Gastroesophageal sphincter (tissue), 4 donors: ENCODE measurements around the gene CD300E. TPM values are rescaled to one million over a fixed set of nuclear protein-coding genes. Genes with fewer than 3 reads are reported as not detected.
"Not testable (repeated sequence)": the region's sequence is repeated elsewhere in the genome, so short reads cannot be mapped to it uniquely, and the experiment has no call there.

Experiments
- ATAC-seq: fragments of 150-250 bp; one replicate; pipeline ENCODE4 v1.9.1; 2016; ENCODE audit warnings: mild to moderate bottlenecking, moderate library complexity
- H3K27ac ChIP-seq, 4 donors: fragments of 200-600 bp; sonication (generic) in 3 of 4; 1 replicate in 3 of 4; 2 replicates in 1 of 4; pipeline ENCODE4 v1.5.1; 2016 to 2019
- H3K27me3 ChIP-seq: fragments of 200-600 bp; sonication (generic); one replicate; pipeline ENCODE4 v1.5.1; 2019
- H3K36me3 ChIP-seq, 2 donors: fragments of 200-600 bp; sonication (generic); one replicate each; pipeline ENCODE4 v1.5.1; 2019; ENCODE audit warnings: control low read depth in 1 of 2
- H3K4me1 ChIP-seq, 3 donors: fragments of 200-600 bp; sonication (generic); 1 replicate in 2 of 3; 2 replicates in 1 of 3; pipeline ENCODE4 v1.5.1; 2016 to 2019; ENCODE audit warnings: control low read depth in 2 of 3
- H3K4me3 ChIP-seq, 2 donors: fragments of 200-600 bp; sonication (generic); one replicate each; pipeline ENCODE4 v1.5.1; 2019; ENCODE audit warnings: mild to moderate bottlenecking in 1 of 2, moderate library complexity in 1 of 2
- H3K9me3 ChIP-seq, 3 donors: fragments of 200-600 bp; sonication (generic); one replicate each; pipeline ENCODE4 v1.5.1; 2017 to 2019; ENCODE audit warnings: control low read depth in 2 of 3
- CTCF ChIP-seq, 4 experiments: fragments of 200-600 bp in 2 of 4; fragments of 450-650 bp in 2 of 4; sonication (generic) in 1 of 4; IDR thresholded peaks; one replicate each; pipeline ENCODE4 v1.5.1; 2017 to 2019; ENCODE audit warnings: antibody characterized with exemption in 4 of 4, mild to moderate bottlenecking in 2 of 4, moderate library complexity in 2 of 4
- EP300 ChIP-seq: sonication (generic); formaldehyde crosslinking; IDR thresholded peaks from one replicate; pipeline ENCODE4 v1.6.1; 2017; ENCODE audit warnings: antibody characterized with exemption, mild to moderate bottlenecking
- POLR2A ChIP-seq, 2 donors: fragments of 450-650 bp; IDR thresholded peaks; one replicate each; pipeline ENCODE4 v1.6.1; 2017; ENCODE audit warnings: antibody characterized with exemption in 2 of 2, mild to moderate bottlenecking in 2 of 2, moderate library complexity in 1 of 2
- POLR2AphosphoS5 ChIP-seq: sonication (generic); formaldehyde crosslinking; IDR thresholded peaks from one replicate; pipeline ENCODE4 v1.6.1; 2017; ENCODE audit warnings: antibody characterized with exemption
- WGBS, 2 donors: methylation state at CpG; one replicate each; pipeline ENCODE4 v1.1.5; 2018; ENCODE audit warnings: low coverage in 1 of 2; 5-methylcytosine and 5-hydroxymethylcytosine counted together
- total RNA-seq, 4 donors: library from RNA; depleted of rRNA; stranded (reverse); fragments of >200 nt; gene quantifications; one replicate each; pipeline ENCODE4 v1.1.0, GENCODE V29; 2016

CD300E gene
- total RNA-seq, 4 donors from 2014 or later: 0.16 to 3.9 (median 0.41) TPM

- H3K9me3 ChIP-seq: no peaks in the 10 kb centered on the region
- peaks cover 15% of the 10 kb centered on the region for H3K27me3 ChIP-seq
- TF ChIP-seq POLR2A (IDR thresholded peaks at IDR 0.05) (no peak), POLR2AphosphoS5 (no peak), EP300 (no peak), CTCF (IDR thresholded peaks at IDR 0.05) (no peak)
- no peak overlapping the region for H3K4me3 ChIP-seq
- no peak for ATAC-seq
- no peaks in the 10 kb centered on the region for H3K4me1 ChIP-seq
- no peak overlapping the region for H3K27ac ChIP-seq
- WGBS, 2 donors: 75% methylated on average over 7 of the region's 9 CpGs; no CpG with 5 or more reads in 1 of the 2 donors
- H3K36me3 ChIP-seq: no peaks in the 10 kb centered on the region
These were observed 44.6 kb downstream of the CD300E start for GRCh38 chr17:74578979-74579378.

- no peak overlapping the region for H3K4me3 ChIP-seq
- peaks cover 36% of the 10 kb centered on the region for H3K27me3 ChIP-seq
- no peak overlapping the region for H3K27ac ChIP-seq
- no peak for ATAC-seq
- no peaks in the 10 kb centered on the region for H3K4me1 ChIP-seq
- TF ChIP-seq EP300: no peak
- TF ChIP-seq POLR2AphosphoS5: no peak
- TF ChIP-seq POLR2A (IDR thresholded peaks at IDR 0.05): no peak
- TF ChIP-seq CTCF (IDR thresholded peaks at IDR 0.05): no peak
- peaks cover 0 to 8% (median 0%) of the 10 kb centered on the region in 3 donors for H3K9me3 ChIP-seq
- WGBS, 2 donors: 64 to 78% methylated on average over 5 of the region's 5 CpGs
- no peaks in the 10 kb centered on the region for H3K36me3 ChIP-seq
These were observed 48.9 kb downstream of the CD300E start for GRCh38 chr17:74574489-74575142.

GRCh38 chr17:74573635-74574034 is 49.9 kb downstream of the CD300E start:
- not testable (repeated sequence) for ATAC-seq, H3K9me3 ChIP-seq, H3K4me3 ChIP-seq, H3K4me1 ChIP-seq, H3K36me3 ChIP-seq, H3K27ac ChIP-seq
- peaks cover 32% of the 10 kb centered on the region for H3K27me3 ChIP-seq

GRCh38 chr17:74573169-74573568 is 50.4 kb downstream of the CD300E start:
- Histone ChIP-seq H3K36me3 (no peaks in the 10 kb centered on the region), H3K27ac (no peak overlapping the region), H3K4me1 (no peaks in the 10 kb centered on the region), H3K4me3 (no peak overlapping the region), H3K9me3 (peaks cover 0 to 8% (median 0%) of the 10 kb centered on the region in 3 donors), H3K27me3 (peaks cover 32% of the 10 kb centered on the region)
- WGBS, 2 donors: 20 to 100% methylated on average over 1 of the region's 3 CpGs
- no peak for TF ChIP-seq POLR2AphosphoS5
- no peak for TF ChIP-seq CTCF (IDR thresholded peaks at IDR 0.05)
- TF ChIP-seq EP300: no peak
- TF ChIP-seq POLR2A (IDR thresholded peaks at IDR 0.05): no peak
- ATAC-seq: no peak

GRCh38 chr17:74571621-74572270 is 51.8 kb downstream of the CD300E start:
- H3K9me3 ChIP-seq: peaks cover 0 to 8% (median 0%) of the 10 kb centered on the region in 3 donors
- H3K36me3 ChIP-seq: no peaks in the 10 kb centered on the region
- TF ChIP-seq POLR2A (IDR thresholded peaks at IDR 0.05) (no peak), CTCF (IDR thresholded peaks at IDR 0.05) (no peak), POLR2AphosphoS5 (no peak), EP300 (no peak)
- ATAC-seq: no peak
- WGBS, 2 donors: 79% methylated on average over 4 of the region's 4 CpGs; no CpG with 5 or more reads in 1 of the 2 donors
- H3K4me3 ChIP-seq: no peak overlapping the region
- H3K4me1 ChIP-seq: no peaks in the 10 kb centered on the region
- H3K27ac ChIP-seq: no peak overlapping the region
- H3K27me3 ChIP-seq: peaks cover 32% of the 10 kb centered on the region
